ENCODE results near the gene UBE2E1. TPM values are rescaled to one million over a fixed set of nuclear protein-coding genes. Genes with fewer than 3 reads are reported as not detected.
A peak's percentile ranks its signal among the peaks of the same experiment; 100 is the strongest.

Gene UBE2E1
- total and polyA plus RNA-seq, 8 donors, result 20.9 to 44.7 (median 28.7) TPM

- H3K9me3 ChIP-seq, result no peaks in the 10 kb centered on the region
- no peaks in the 10 kb centered on the region for H3K27me3 ChIP-seq
- TF ChIP-seq, protein P1, sequence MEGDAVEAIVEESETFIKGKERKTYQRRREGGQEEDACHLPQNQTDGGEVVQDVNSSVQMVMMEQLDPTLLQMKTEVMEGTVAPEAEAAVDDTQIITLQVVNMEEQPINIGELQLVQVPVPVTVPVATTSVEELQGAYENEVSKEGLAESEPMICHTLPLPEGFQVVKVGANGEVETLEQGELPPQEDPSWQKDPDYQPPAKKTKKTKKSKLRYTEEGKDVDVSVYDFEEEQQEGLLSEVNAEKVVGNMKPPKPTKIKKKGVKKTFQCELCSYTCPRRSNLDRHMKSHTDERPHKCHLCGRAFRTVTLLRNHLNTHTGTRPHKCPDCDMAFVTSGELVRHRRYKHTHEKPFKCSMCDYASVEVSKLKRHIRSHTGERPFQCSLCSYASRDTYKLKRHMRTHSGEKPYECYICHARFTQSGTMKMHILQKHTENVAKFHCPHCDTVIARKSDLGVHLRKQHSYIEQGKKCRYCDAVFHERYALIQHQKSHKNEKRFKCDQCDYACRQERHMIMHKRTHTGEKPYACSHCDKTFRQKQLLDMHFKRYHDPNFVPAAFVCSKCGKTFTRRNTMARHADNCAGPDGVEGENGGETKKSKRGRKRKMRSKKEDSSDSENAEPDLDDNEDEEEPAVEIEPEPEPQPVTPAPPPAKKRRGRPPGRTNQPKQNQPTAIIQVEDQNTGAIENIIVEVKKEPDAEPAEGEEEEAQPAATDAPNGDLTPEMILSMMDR (IDR thresholded peaks at IDR 0.05), result no peak
- no peak for ATAC-seq
- intact Hi-C loops (cut with DNase I), result no loop called here
- H3K36me3 ChIP-seq, result no peaks in the 10 kb centered on the region
- no peak overlapping the region for H3K4me3 ChIP-seq
- DNase-seq, result no peak
- FAIRE-seq, result no peak
- no peak overlapping the region for H3K27ac ChIP-seq
- WGBS, 2 donors, result 88 to 89% methylated on average over 7 of the region's 7 CpGs
- H3K4me1 ChIP-seq, result no peaks in the 10 kb centered on the region
These were observed 44.8 kb upstream of the UBE2E1 start for GRCh38 chr3:23760871-23761373.

DNA sequence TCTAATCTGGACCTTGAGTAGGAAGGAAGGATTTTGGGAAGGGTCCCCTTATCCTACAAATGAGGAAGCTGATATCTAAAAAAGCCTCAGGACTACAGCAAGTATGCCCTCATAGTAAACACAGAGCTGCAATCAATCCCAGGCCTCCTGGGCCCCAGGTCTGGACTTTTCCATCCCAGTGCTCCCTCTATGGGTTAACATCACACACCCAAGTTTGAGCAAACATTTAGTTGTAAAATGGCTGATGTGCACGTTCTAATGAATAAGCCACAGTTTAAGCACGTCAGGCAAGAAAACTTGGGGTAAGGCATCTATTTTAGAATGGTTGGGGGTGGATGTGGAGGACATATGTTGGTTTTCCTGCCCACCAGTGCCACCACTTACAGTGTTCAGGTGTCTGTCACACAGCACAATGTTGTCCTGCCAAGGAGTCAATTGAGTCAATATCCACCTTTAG is 44.3 kb upstream of the UBE2E1 start:
- ATAC-seq (peak in 3 of 4 donors; percentile 60 to 79 (median 65)), FAIRE-seq (no peak), DNase-seq (no peak)
- Histone ChIP-seq H3K27ac (no peak overlapping the region), H3K4me3 (no peak overlapping the region), H3K4me1 (no peaks in the 10 kb centered on the region), H3K27me3 (no peaks in the 10 kb centered on the region), H3K9me3 (no peaks in the 10 kb centered on the region), H3K36me3 (no peaks in the 10 kb centered on the region)
- intact Hi-C loops (cut with DNase I), result no loop called here
- 32 to 36% methylated on average over 2 of the region's 2 CpGs for WGBS, 2 donors
- TF ChIP-seq, protein P1 (IDR thresholded peaks at IDR 0.05), result no peak

DNA sequence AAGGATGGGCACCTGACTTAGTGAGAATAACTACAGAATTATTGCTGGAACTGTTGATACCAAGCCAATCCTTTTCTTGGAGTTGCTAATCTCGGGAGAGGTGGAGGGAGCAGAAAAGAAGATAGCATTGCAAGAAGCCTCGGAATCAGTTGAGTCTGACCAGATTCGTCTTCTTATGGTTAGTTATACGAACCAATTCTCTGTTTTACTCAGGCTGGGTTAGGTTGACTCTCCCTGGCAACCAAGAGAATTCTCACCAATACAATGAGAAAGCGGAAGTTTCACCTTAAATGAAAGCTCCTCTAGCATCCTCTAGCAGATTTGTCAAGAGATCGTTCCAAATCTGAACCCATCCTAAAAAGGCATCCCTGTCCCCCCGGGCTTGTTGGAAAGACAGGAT is 43.5 kb upstream of the UBE2E1 start:
- ATAC-seq (no peak), DNase-seq (no peak), FAIRE-seq (no peak)
- intact Hi-C loops (cut with DNase I), result no loop called here
- TF ChIP-seq, protein P1 (IDR thresholded peaks at IDR 0.05), result no peak
- Histone ChIP-seq H3K4me1 (no peaks in the 10 kb centered on the region), H3K4me3 (no peak overlapping the region), H3K9me3 (no peaks in the 10 kb centered on the region), H3K27ac (no peak overlapping the region), H3K27me3 (no peaks in the 10 kb centered on the region), H3K36me3 (no peaks in the 10 kb centered on the region)
- WGBS, 2 donors, result 79 to 95% methylated on average over 7 of the region's 7 CpGs

GRCh38 chr3:23762759-23763477 is 42.8 kb upstream of the UBE2E1 start:
- WGBS, 2 donors, result 45 to 48% methylated on average over 12 of the region's 12 CpGs
- no peaks in the 10 kb centered on the region for H3K9me3 ChIP-seq
- no peak for FAIRE-seq
- intact Hi-C loops (cut with DNase I), result no loop called here
- ATAC-seq, result peak in 1 of 4 donors; percentile 42
- no peak for DNase-seq
- no peaks in the 10 kb centered on the region for H3K36me3 ChIP-seq
- no peak overlapping the region for H3K27ac ChIP-seq
- no peak overlapping the region for H3K4me3 ChIP-seq
- H3K27me3 ChIP-seq, result no peaks in the 10 kb centered on the region
- TF ChIP-seq, protein P1 (IDR thresholded peaks at IDR 0.05), result no peak
- no peaks in the 10 kb centered on the region for H3K4me1 ChIP-seq

DNA sequence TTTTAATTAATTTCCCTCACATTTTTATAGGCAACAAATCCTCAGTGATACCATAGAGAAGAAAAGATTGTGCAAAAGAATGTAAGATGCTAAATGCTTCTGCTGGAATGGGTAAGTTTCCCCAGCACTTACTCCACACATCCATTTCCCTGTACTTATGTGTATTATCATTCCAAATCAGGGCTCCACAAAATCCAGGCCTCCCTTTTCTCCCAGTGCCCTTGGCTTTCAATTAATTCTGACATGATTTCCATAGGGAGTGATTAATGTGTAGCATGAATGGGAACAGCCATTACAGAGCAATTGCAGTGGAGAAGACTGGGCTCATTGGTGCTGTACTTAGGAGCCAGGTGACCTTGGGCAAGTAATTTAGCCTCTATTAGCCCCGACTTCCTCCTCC is 41.3 kb upstream of the UBE2E1 start:
- intact Hi-C loops (cut with DNase I), result no loop called here
- Histone ChIP-seq H3K36me3 (no peaks in the 10 kb centered on the region), H3K4me3 (no peak overlapping the region), H3K27me3 (no peaks in the 10 kb centered on the region), H3K4me1 (no peaks in the 10 kb centered on the region), H3K9me3 (no peaks in the 10 kb centered on the region), H3K27ac (no peak overlapping the region)
- FAIRE-seq, result no peak
- no peak for DNase-seq
- no peak for ATAC-seq
- TF ChIP-seq, protein P1 (IDR thresholded peaks at IDR 0.05), result no peak
- WGBS, 2 donors, result 46 to 56% methylated on average over 1 of the region's 1 CpG

All from pancreas (tissue), 10 donors.